ENCODE measurements around the gene CNIH1.
"Not testable (repeated sequence)": the region's sequence is repeated elsewhere in the genome, so short reads cannot be mapped to it uniquely, and the experiment has no call there.

The CNIH1 gene

DNA sequence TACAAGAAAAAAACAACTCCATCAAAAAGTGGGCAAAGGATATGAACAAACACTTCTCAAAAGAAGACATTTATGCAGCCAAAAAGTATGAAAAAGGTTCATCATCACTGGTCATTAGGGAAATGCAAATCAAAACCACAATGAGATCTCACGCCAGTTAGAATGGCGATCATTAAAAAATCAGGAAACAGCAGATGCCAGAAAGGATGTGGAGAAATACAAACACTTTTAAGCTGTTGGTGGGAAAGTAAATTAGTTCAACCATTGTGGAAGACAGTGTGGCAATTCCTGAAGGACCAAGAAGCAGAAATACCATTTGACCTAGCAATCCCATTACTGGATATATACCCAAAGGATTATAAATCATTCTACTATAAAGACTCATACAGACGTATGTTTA, 60.6 kb downstream of the CNIH1 start:
- DNase-seq (ENCODE audit: low spot score), result not testable (repeated sequence)

- DNase-seq (ENCODE audit: low spot score), result not testable (repeated sequence)
Observed at GRCh38 chr14:54378893-54379292, 62.3 kb downstream of the CNIH1 start.

GRCh38 chr14:54377501-54377900, 63.7 kb downstream of the CNIH1 start:
- DNase-seq (ENCODE audit: low spot score), result no peak

DNA sequence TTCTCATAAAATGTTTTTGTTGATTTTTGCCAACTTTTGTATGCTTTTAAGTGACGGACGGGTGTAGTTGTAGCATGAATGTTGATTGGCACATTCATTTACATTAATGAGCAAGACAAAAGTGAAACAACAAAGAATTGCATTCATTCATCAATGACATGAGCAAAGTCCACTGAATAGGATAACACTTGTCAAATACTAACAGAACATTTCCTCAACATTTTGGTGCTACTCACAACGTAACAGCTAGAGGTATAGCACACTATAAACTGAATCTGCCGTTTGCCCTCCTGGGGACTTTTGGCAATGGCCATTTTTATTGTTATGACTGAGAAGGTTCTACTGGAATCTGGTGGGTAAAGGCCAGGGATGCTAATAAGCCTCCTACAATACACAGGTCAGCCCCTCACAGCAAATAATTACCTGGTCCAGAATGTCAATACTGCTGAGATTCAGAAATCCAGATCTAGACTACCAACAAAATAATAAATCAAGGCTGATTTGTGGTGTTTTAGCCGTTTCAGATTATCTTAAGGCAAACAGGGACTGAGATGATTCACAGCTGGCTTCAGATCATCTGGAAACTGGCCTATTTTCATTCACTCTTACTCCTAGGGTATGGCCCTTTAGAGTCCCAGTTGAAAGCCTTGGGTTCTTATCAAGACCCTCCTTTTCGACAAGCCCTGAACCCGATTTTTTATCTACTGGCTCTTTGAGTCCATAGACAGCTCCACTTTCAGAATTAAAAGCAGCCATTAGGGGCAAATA, 66.9 kb downstream of the CNIH1 start:
- DNase-seq (ENCODE audit: low spot score), result no peak
